Measurements from ENCODE around the gene SETD6. TPM values are rescaled to one million over a fixed set of nuclear protein-coding genes. Genes with fewer than 3 reads are reported as not detected.
A peak's percentile ranks its signal among the peaks of the same experiment; 100 is the strongest.
"Not testable (repeated sequence)": the region's sequence is repeated elsewhere in the genome, so short reads cannot be mapped to it uniquely, and the experiment has no call there.

Gene SETD6
- total RNA-seq, 1 experiment from 2014 or later = 19.5 TPM

DNA sequence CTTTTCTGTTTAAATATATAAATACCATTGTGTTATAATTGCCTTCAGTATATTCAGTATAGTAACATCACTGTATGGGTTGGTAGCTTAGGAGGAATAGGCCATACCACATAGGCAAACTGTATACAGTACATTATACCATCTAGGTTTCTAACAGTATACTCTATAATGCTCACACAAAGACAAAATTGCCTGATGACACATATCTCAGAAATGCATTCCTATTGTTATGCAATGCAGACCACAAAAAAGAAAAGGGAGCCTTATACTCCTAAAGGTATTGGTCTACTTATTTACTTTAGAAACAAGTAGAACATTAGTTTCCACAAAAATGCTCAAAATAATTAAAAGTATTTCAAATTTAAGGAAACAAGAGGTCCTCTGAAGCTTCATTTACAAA lies 47.9 kb downstream of the SETD6 start:
- H3K9me3 Mint-ChIP-seq (ENCODE audit: unreplicated experiment) = no peaks in the 10 kb centered on the region
- H3K27ac Mint-ChIP-seq (ENCODE audit: low read depth, unreplicated experiment) = no peak overlapping the region
- intact Hi-C loops (cut with micrococcal nuclease) = no loop called here
- no peak overlapping the region for H3K4me3 Mint-ChIP-seq (ENCODE audit: unreplicated experiment)
- H3K4me1 Mint-ChIP-seq (ENCODE audit: insufficient read depth, unreplicated experiment) = peaks cover 6% of the 10 kb centered on the region
- no peaks in the 10 kb centered on the region for H3K27me3 Mint-ChIP-seq (ENCODE audit: insufficient read depth, unreplicated experiment)
- no TSS peak for BruUV-seq (replicated peaks)
- POLR2A ChIA-PET = interaction anchor here (1.4 kb wide), 1 partner anchor 45 kb away, joined by 3 read pairs; no protein-coding TSS in a partner anchor
- TF ChIP-seq CTCF (IDR thresholded peaks at IDR 0.05; ENCODE audit: unreplicated experiment) = no peak
- H3K36me3 Mint-ChIP-seq (ENCODE audit: insufficient read depth, unreplicated experiment) = peaks cover 72% of the 10 kb centered on the region
- peak; percentile 70 for DNase-seq (ENCODE audit: unreplicated experiment)
- CTCF ChIA-PET = interaction anchor here (0.7 to 1.6 kb wide), 2 partner anchors 22 to 98 kb away, joined by 3 to 5 read pairs; no protein-coding TSS in a partner anchor

GRCh38 chr16:58563775-58564174 lies 48.5 kb downstream of the SETD6 start:
- BruUV-seq (replicated peaks) = no TSS peak
- no peaks in the 10 kb centered on the region for H3K27me3 Mint-ChIP-seq (ENCODE audit: insufficient read depth, unreplicated experiment)

DNA sequence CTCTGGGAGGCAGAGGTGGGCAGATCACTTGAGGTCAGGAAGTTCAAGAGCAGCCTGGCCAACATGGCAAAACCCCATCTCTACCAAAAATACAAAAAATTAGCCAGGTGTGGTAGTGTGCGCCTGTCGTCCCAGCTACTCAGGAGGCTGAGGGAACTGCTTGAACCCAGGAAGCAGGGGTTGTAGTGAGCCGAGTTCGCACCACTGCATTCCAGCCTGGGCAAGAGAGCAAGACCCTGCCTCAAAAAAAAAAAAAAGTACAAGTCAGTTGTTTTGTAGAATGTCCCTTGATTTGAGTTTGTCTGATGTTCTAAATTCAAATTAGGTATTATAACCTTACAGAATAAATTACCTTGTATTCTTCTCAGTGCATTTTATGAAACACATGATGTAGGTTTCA lies 50.4 kb downstream of the SETD6 start:
- H3K4me3 Mint-ChIP-seq (ENCODE audit: unreplicated experiment); intact Hi-C loops (cut with micrococcal nuclease); H3K27me3 Mint-ChIP-seq (ENCODE audit: insufficient read depth, unreplicated experiment); BruUV-seq (replicated peaks); H3K27ac Mint-ChIP-seq (ENCODE audit: low read depth, unreplicated experiment); H3K4me1 Mint-ChIP-seq (ENCODE audit: insufficient read depth, unreplicated experiment); H3K9me3 Mint-ChIP-seq (ENCODE audit: unreplicated experiment); DNase-seq (ENCODE audit: unreplicated experiment): not testable (repeated sequence)
- ChIA-PET POLR2A (interaction anchor here (0.6 to 1.7 kb wide), 2 partner anchors 13 to 61 kb away, joined by 3 to 5 read pairs; no protein-coding TSS in a partner anchor), CTCF (interaction anchor here (0.6 to 0.7 kb wide), 2 partner anchors 27 to 33 kb away, joined by 3 to 4 read pairs; no protein-coding TSS in a partner anchor)
- peaks cover 86% of the 10 kb centered on the region for H3K36me3 Mint-ChIP-seq (ENCODE audit: insufficient read depth, unreplicated experiment)

More at GRCh38 chr16:58563775-58564174, 48.5 kb downstream of the SETD6 start:
- ChIA-PET POLR2A (interaction anchor here (1.4 kb wide), 1 partner anchor 46 kb away, joined by 3 read pairs; no protein-coding TSS in a partner anchor), CTCF (interaction anchor here (0.7 kb wide), 1 partner anchor 23 kb away, joined by 3 read pairs; no protein-coding TSS in a partner anchor)
- no peak for DNase-seq (ENCODE audit: unreplicated experiment)
- Mint-ChIP-seq H3K4me3 (ENCODE audit: unreplicated experiment) (no peak overlapping the region), H3K27ac (ENCODE audit: low read depth, unreplicated experiment) (no peak overlapping the region), H3K9me3 (ENCODE audit: unreplicated experiment) (no peaks in the 10 kb centered on the region), H3K36me3 (ENCODE audit: insufficient read depth, unreplicated experiment) (peaks cover 72% of the 10 kb centered on the region), H3K4me1 (ENCODE audit: insufficient read depth, unreplicated experiment) (peaks cover 6% of the 10 kb centered on the region)
- TF ChIP-seq CTCF (IDR thresholded peaks at IDR 0.05; ENCODE audit: unreplicated experiment) = no peak
- intact Hi-C loops (cut with micrococcal nuclease) = no loop called here

Other genes starting within 250 kb of the SETD6 start
- gene PRSS54, start 220.5 kb upstream of the SETD6 start, total RNA-seq (2022) = not detected in 2 replicates
- gene GINS3, start 123.0 kb upstream of the SETD6 start, total RNA-seq (2022) = 4.2 and 5.1 TPM in 2 replicates
- gene NDRG4, start 15.4 kb upstream of the SETD6 start, total RNA-seq (2022) = not detected in 2 replicates
- 201 and 219 TPM in 2 replicates for gene CNOT1, start 114.3 kb downstream of the SETD6 start, total RNA-seq (2022)
- 12.6 and 21.4 TPM in 2 replicates for gene SLC38A7, start 169.3 kb downstream of the SETD6 start, total RNA-seq (2022)
- 86.8 and 96.9 TPM in 2 replicates for gene GOT2, start 218.8 kb downstream of the SETD6 start, total RNA-seq (2022)

Data from MCF 10A (cell line).